Testis (tissue), 2 donors: ENCODE measurements around the gene SUCLG2.

Source experiments
- POLR2A ChIP-seq: fragments of 450-650 bp; IDR thresholded peaks from one replicate; pipeline ENCODE4 v1.6.1; 2017; ENCODE audit warnings: antibody characterized with exemption, mild to moderate bottlenecking, moderate library complexity
- TF ChIP-seq, protein P1 (sequence below), 3 experiments: fragments of 450-650 bp in 2 of 3; fragments of 200-600 bp in 1 of 3; sonication (generic) in 1 of 3; IDR thresholded peaks; one replicate each; pipeline ENCODE4 v1.5.1; 2016 to 2019; ENCODE audit warnings: antibody characterized with exemption in 3 of 3, mild to moderate bottlenecking in 2 of 3, moderate library complexity in 1 of 3

DNA sequence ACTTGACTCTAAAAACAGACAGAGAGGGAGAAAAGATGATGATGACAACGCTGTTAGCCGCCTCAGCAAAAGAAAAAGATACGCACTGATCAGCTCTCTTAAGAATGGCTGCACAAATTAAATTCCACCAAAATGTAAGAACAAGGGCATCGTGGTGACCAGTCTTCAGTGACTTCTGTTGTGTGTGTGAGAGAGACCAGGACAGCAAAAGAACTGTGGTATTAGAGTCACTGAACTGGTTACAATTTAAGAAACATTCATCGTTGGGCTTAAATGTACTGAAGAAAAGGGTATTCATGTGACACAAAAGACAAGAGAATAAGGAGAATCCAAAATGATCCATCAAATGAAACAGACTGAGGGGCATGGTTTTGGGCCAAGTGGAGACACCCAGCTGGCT lies 86.5 kb downstream of the SUCLG2 start:
- TF ChIP-seq, protein P1, sequence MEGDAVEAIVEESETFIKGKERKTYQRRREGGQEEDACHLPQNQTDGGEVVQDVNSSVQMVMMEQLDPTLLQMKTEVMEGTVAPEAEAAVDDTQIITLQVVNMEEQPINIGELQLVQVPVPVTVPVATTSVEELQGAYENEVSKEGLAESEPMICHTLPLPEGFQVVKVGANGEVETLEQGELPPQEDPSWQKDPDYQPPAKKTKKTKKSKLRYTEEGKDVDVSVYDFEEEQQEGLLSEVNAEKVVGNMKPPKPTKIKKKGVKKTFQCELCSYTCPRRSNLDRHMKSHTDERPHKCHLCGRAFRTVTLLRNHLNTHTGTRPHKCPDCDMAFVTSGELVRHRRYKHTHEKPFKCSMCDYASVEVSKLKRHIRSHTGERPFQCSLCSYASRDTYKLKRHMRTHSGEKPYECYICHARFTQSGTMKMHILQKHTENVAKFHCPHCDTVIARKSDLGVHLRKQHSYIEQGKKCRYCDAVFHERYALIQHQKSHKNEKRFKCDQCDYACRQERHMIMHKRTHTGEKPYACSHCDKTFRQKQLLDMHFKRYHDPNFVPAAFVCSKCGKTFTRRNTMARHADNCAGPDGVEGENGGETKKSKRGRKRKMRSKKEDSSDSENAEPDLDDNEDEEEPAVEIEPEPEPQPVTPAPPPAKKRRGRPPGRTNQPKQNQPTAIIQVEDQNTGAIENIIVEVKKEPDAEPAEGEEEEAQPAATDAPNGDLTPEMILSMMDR (IDR thresholded peaks at IDR 0.05) = no peak
- TF ChIP-seq POLR2A = no peak
